IMR-90 (cell line): ENCODE data around the gene CENPP. TPM values are rescaled to one million over a fixed set of nuclear protein-coding genes. Genes with fewer than 3 reads are reported as not detected.

Experiments used
- ATAC-seq: fragments of 200-7000 bp; cut with Tn5 transposase; 2 replicates; pipeline ENCODE4 v1.9.1; 2020; ENCODE audit warnings: low read depth, mild to moderate bottlenecking, moderate library complexity
- BruUV-seq: library from RNA; stranded (reverse); fragments of 400-500 nt; replicated peaks from 2 replicates; lab custom pipeline; 2021; lab: Mats Ljungman, UMichigan
- CTCF ChIA-PET: fragments of 300-600 bp; formaldehyde crosslinking; extraction: SDS; loops from one replicate; lab custom pipeline; 2021; ENCODE audit warnings: antibody characterized with exemption; lab: Yijun Ruan, JAX
- POLR2A ChIA-PET: fragments of 300-600 bp; sonication (Branson Sonifier 250); formaldehyde crosslinking; loops from one replicate; lab custom pipeline; 2022; ENCODE audit warnings: antibody characterized with exemption; ENCODE audit not compliant: unreplicated experiment; lab: Charles Lee
- DNase-seq: peaks from one replicate; pipeline ENCODE4 v3.0.0; 2013
- H2AFZ ChIP-seq: replicated peaks from 2 replicates; pipeline ENCODE3; 2013; ENCODE audit warnings: low read length, mild to moderate bottlenecking; ENCODE audit not compliant: poor library complexity
- H2AK5ac ChIP-seq: 2 replicates; pipeline ENCODE4 v1.6.1; 2013; ENCODE audit warnings: low read depth, low read length, inconsistent platforms
- H2AK9ac ChIP-seq: replicated peaks from 2 replicates; pipeline ENCODE3; 2013; ENCODE audit warnings: mild to moderate bottlenecking, low read depth, low read length, moderate library complexity; ENCODE audit not compliant: poor library complexity
- H2BK120ac ChIP-seq: 2 replicates; pipeline ENCODE4 v1.6.1; 2013; ENCODE audit warnings: low read depth, low read length, inconsistent platforms
- H2BK15ac ChIP-seq: 3 replicates; pipeline ENCODE4 v1.6.1; 2013; ENCODE audit warnings: low read depth, low read length, inconsistent platforms
- H2BK20ac ChIP-seq: 2 replicates; pipeline ENCODE4 v1.6.1; 2013; ENCODE audit warnings: low read depth, mild to moderate bottlenecking, inconsistent platforms, low read length, moderate library complexity
- H2BK5ac ChIP-seq: 2 replicates; pipeline ENCODE4 v1.6.1; 2013; ENCODE audit warnings: mild to moderate bottlenecking, low read depth, low read length, inconsistent platforms; ENCODE audit not compliant: poor library complexity, severe bottlenecking
- H3K14ac ChIP-seq: replicated peaks from 2 replicates; pipeline ENCODE4 v1.6.1; 2013; ENCODE audit warnings: low read depth, low read length, inconsistent platforms
- H3K18ac ChIP-seq: 2 replicates; pipeline ENCODE4 v1.6.1; 2013; ENCODE audit warnings: low read depth, low read length, control low read depth
- H3K23ac ChIP-seq: 2 replicates; pipeline ENCODE4 v1.6.1; 2013; ENCODE audit warnings: low read depth, low read length, inconsistent platforms
- H3K27ac ChIP-seq: 2 replicates; pipeline ENCODE4 v1.5.1; 2013; ENCODE audit warnings: mild to moderate bottlenecking, control low read depth, low read length; ENCODE audit not compliant: insufficient read depth
- H3K27me3 ChIP-seq: 2 replicates; pipeline ENCODE4 v1.6.1; 2013; ENCODE audit warnings: low read length; ENCODE audit not compliant: control insufficient read depth, insufficient read depth
- H3K36me3 ChIP-seq: 2 replicates; pipeline ENCODE4 v1.6.1; 2013; ENCODE audit warnings: low read length, mixed read lengths; ENCODE audit not compliant: control insufficient read depth, insufficient read depth
- H3K4ac ChIP-seq: 2 replicates; pipeline ENCODE4 v1.6.1; 2013; ENCODE audit warnings: low read depth, low read length, inconsistent platforms
- H3K4me1 ChIP-seq: 2 replicates; pipeline ENCODE4 v1.6.1; 2013; ENCODE audit warnings: low read length, mixed read lengths; ENCODE audit not compliant: control insufficient read depth, insufficient read depth
- H3K4me2 ChIP-seq: 2 replicates; pipeline ENCODE4 v1.6.1; 2013; ENCODE audit warnings: low read depth, mild to moderate bottlenecking, control low read depth, low read length, moderate library complexity
- H3K4me3 ChIP-seq: 2 replicates; pipeline ENCODE4 v1.5.1; 2013; ENCODE audit warnings: low read depth, mild to moderate bottlenecking, control low read depth, low read length, moderate library complexity; ENCODE audit not compliant: insufficient read depth
- H3K56ac ChIP-seq: 2 replicates; pipeline ENCODE4 v1.6.1; 2013; ENCODE audit warnings: low read length, inconsistent platforms; ENCODE audit not compliant: insufficient read depth; ENCODE audit errors: extremely low read depth
- H3K79me1 ChIP-seq, 2 experiments: 2 replicates each; pipeline ENCODE4 v1.6.1; 2013; ENCODE audit warnings: low read length in 2 of 2, inconsistent platforms in 1 of 2, low read depth in 1 of 2
- H3K9ac ChIP-seq: 2 replicates; pipeline ENCODE4 v1.6.1; 2013; ENCODE audit warnings: low read depth, low read length, control low read depth
- H3K9me1 ChIP-seq: 2 replicates; pipeline ENCODE4 v1.6.1; 2013; ENCODE audit warnings: low read length, inconsistent platforms; ENCODE audit not compliant: insufficient read depth
- H3K9me3 ChIP-seq: 2 replicates; pipeline ENCODE4 v1.6.1; 2013; ENCODE audit warnings: low read length; ENCODE audit not compliant: control insufficient read depth, insufficient read depth
- H4K20me1 ChIP-seq: 2 replicates; pipeline ENCODE4 v1.6.1; 2013; ENCODE audit warnings: low read length, inconsistent platforms; ENCODE audit not compliant: insufficient read depth
- H4K5ac ChIP-seq: 2 replicates; pipeline ENCODE4 v1.6.1; 2013; ENCODE audit warnings: mild to moderate bottlenecking, low read depth, low read length, control low read depth
- H4K8ac ChIP-seq, 2 experiments: 2 replicates each; pipeline ENCODE4 v1.6.1; 2013; ENCODE audit warnings: low read depth in 2 of 2, low read length in 2 of 2, control low read depth in 1 of 2, inconsistent platforms in 1 of 2
- H4K91ac ChIP-seq: 2 replicates; pipeline ENCODE4 v1.6.1; 2013; ENCODE audit warnings: low read depth, low read length, inconsistent platforms; ENCODE audit not compliant: insufficient read depth
- RFX5 ChIP-seq: IDR thresholded peaks from 2 replicates; pipeline ENCODE4 v1.8.0; 2012; ENCODE audit warnings: low read depth, mild to moderate bottlenecking, low read length, moderate library complexity
- WGBS, 2 experiments: methylation state at CpG; one replicate each; pipeline versions ENCODE4 v1.1.5 to v1.1.7; 2013; ENCODE audit warnings: missing lambda C conversion rate in 2 of 2; ENCODE audit not compliant: insufficient read length in 1 of 2; ENCODE audit errors: extremely low coverage in 2 of 2; 5-methylcytosine and 5-hydroxymethylcytosine counted together
- dilution Hi-C: fragments of 300-500 bp; cut with HindIII; formaldehyde crosslinking; loops from one replicate; pipeline ENCODE4 v1.14.3; 2018; ENCODE audit warnings: low sequenced_read_pairs; ENCODE audit not compliant: unreplicated experiment
- in situ Hi-C: fragments of 300-500 bp; cut with MboI; formaldehyde crosslinking; loops from 3 replicates; pipeline ENCODE4 v1.14.3; 2019; ENCODE audit warnings: low sequenced_read_pairs, inconsistent platforms, mixed read lengths
- intact Hi-C: fragments of 100-400 bp; cut with micrococcal nuclease; formaldehyde crosslinking; loops from 2 replicates; pipeline ENCODE4 v1.10.0; 2022
- polyA plus RNA-seq, 3 experiments: library from polyadenylated mRNA; depleted of rRNA; stranded (reverse); fragments of >200 nt; gene quantifications; 2 replicates each; pipeline ENCODE4 v1.2.3, GENCODE V29; 2012; ENCODE audit warnings: low replicate concordance in 1 of 3
- total RNA-seq: library from RNA; depleted of rRNA; stranded (reverse); fragments of >200 nt; gene quantifications from 2 replicates; pipeline ENCODE4 v1.2.3, GENCODE V29; 2012
- TF ChIP-seq, protein P1 (sequence below): fragments of 150-350 bp; IDR thresholded peaks from 2 replicates; pipeline ENCODE4 v1.6.1; 2017; ENCODE audit warnings: mild to moderate bottlenecking, antibody characterized with exemption, low read length, low read depth

CENPP gene
- total and polyA plus RNA-seq, 2 of the 4 experiments (the other 2 are of a cell fraction) = 1.4 to 2.0 TPM

GRCh38 chr9:92480986-92481633 lies 155.4 kb downstream of the CENPP start:
- peak overlapping the region; percentile 17; the same call in 1 of the 2 replicates for H3K4ac ChIP-seq
- DNase-seq (no peak), ATAC-seq (no peak; the same call in 1 of the 2 replicates)
- no peak overlapping the region for H2AFZ ChIP-seq
- WGBS, 2 experiments = no CpG with 5 or more reads among the region's 2 CpGs
- peak overlapping the region; percentile 36; the same call in 1 of the 2 replicates for H3K23ac ChIP-seq
- no peak overlapping the region for H2BK15ac ChIP-seq
- H3K9ac ChIP-seq = no peak overlapping the region
- H2BK20ac ChIP-seq = 0 out of 2 replicates have a peak overlapping the region, but pooled peaks have one; percentile 57
- no peaks in the 10 kb centered on the region for H3K36me3 ChIP-seq
- H3K9me3 ChIP-seq = no peaks in the 10 kb centered on the region
- H2AK5ac ChIP-seq = no peak overlapping the region
- no peak overlapping the region for H2AK9ac ChIP-seq
- no peak overlapping the region for H3K14ac ChIP-seq
- dilution Hi-C loops (no loop called here), intact Hi-C loops (no loop called here), in situ Hi-C loops (no loop called here)
- H3K9me1 ChIP-seq = peaks cover 7% of the 10 kb centered on the region
- H2BK120ac ChIP-seq = peak overlapping the region; percentile 62; the same call in 1 of the 2 replicates
- no peak overlapping the region; the same call in 1 of the 2 replicates for H4K5ac ChIP-seq
- H4K20me1 ChIP-seq = no peaks in the 10 kb centered on the region
- CTCF ChIA-PET = interaction anchor here (0.8 to 1.1 kb wide), 3 partner anchors 12 to 155 kb away, joined by 3 to 4 read pairs (median 3); no protein-coding TSS in a partner anchor
- no peak overlapping the region; the same call in 1 of the 2 replicates for H3K27ac ChIP-seq
- no peak overlapping the region for H3K4me3 ChIP-seq
- BruUV-seq = no TSS peak
- H4K91ac ChIP-seq = no peak overlapping the region
- no peak overlapping the region; a peak in 1 of 4 replicates for H4K8ac ChIP-seq
- TF ChIP-seq RFX5 = no peak
- TF ChIP-seq, protein P1, sequence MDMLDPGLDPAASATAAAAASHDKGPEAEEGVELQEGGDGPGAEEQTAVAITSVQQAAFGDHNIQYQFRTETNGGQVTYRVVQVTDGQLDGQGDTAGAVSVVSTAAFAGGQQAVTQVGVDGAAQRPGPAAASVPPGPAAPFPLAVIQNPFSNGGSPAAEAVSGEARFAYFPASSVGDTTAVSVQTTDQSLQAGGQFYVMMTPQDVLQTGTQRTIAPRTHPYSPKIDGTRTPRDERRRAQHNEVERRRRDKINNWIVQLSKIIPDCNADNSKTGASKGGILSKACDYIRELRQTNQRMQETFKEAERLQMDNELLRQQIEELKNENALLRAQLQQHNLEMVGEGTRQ = 0 out of 2 replicates have a peak, but pooled peaks have one; percentile 15
- POLR2A ChIA-PET = no interaction called here
- H3K56ac ChIP-seq = no peak overlapping the region
- H3K18ac ChIP-seq = peak overlapping the region; percentile 25
- H3K4me1 ChIP-seq = peaks cover 18% of the 10 kb centered on the region
- H3K4me2 ChIP-seq = peak overlapping the region; percentile 32; the same call in 1 of the 2 replicates
- peak overlapping the region; percentile 60 for H2BK5ac ChIP-seq
- no peaks in the 10 kb centered on the region for H3K27me3 ChIP-seq
- H3K79me1 ChIP-seq = peaks cover 0 to 2% of the 10 kb centered on the region in 2 experiments; a peak in 1 of 4 replicates
